Effector memory CD4-positive, alpha-beta T cell (primary cell): ENCODE results near the gene SLC5A1.

Experiments used
- DNase-seq, 3 donors: peaks; one replicate each; pipeline ENCODE4 v3.0.0-alpha.2; 2020
- H3K27ac ChIP-seq: 2 replicates; pipeline ENCODE4 v1.7.0; 2013; ENCODE audit warnings: mild to moderate bottlenecking, low read length, moderate library complexity; ENCODE audit not compliant: insufficient read depth, poor library complexity, severe bottlenecking
- H3K27me3 ChIP-seq: replicated peaks from 2 replicates; pipeline ENCODE4 v1.7.0; 2013; ENCODE audit warnings: mild to moderate bottlenecking, low read length; ENCODE audit not compliant: insufficient read depth, control insufficient read depth, poor library complexity, severe bottlenecking
- H3K36me3 ChIP-seq: 2 replicates; pipeline ENCODE4 v1.7.0; 2013; ENCODE audit warnings: mild to moderate bottlenecking, low read length, moderate library complexity; ENCODE audit not compliant: control insufficient read depth, insufficient read depth
- H3K4me1 ChIP-seq: 2 replicates; pipeline ENCODE4 v1.7.0; 2013; ENCODE audit warnings: low read length, mild to moderate bottlenecking; ENCODE audit not compliant: control insufficient read depth, insufficient read depth, poor library complexity, severe bottlenecking
- H3K4me3 ChIP-seq: 2 replicates; pipeline ENCODE4 v1.7.0; 2013; ENCODE audit warnings: low read length, low read depth, mild to moderate bottlenecking; ENCODE audit not compliant: insufficient read depth, poor library complexity, severe bottlenecking
- H3K9me3 ChIP-seq: 2 replicates; pipeline ENCODE4 v1.7.0; 2013; ENCODE audit warnings: mild to moderate bottlenecking, low read length, moderate library complexity; ENCODE audit not compliant: control insufficient read depth

Gene SLC5A1

GRCh38 chr22:32066820-32067219 is 23.8 kb downstream of the SLC5A1 start:
- H3K4me1 ChIP-seq = no peaks in the 10 kb centered on the region
- no peaks in the 10 kb centered on the region for H3K36me3 ChIP-seq
- H3K4me3 ChIP-seq = no peak overlapping the region
- H3K27ac ChIP-seq = no peak overlapping the region
- DNase-seq = no peak
- H3K9me3 ChIP-seq = no peaks in the 10 kb centered on the region
- H3K27me3 ChIP-seq = peaks cover 6% of the 10 kb centered on the region

- DNase-seq = no peak
- H3K36me3 ChIP-seq = no peaks in the 10 kb centered on the region
- H3K27me3 ChIP-seq = peaks cover 6% of the 10 kb centered on the region
- no peaks in the 10 kb centered on the region for H3K4me1 ChIP-seq
- no peak overlapping the region for H3K27ac ChIP-seq
- H3K4me3 ChIP-seq = no peak overlapping the region
- no peaks in the 10 kb centered on the region for H3K9me3 ChIP-seq
Observed at GRCh38 chr22:32067613-32068012, 24.6 kb downstream of the SLC5A1 start.

GRCh38 chr22:32069579-32070372 is 26.7 kb downstream of the SLC5A1 start:
- Histone ChIP-seq H3K4me3 (no peak overlapping the region), H3K27me3 (peaks cover 6% of the 10 kb centered on the region), H3K9me3 (no peaks in the 10 kb centered on the region), H3K27ac (no peak overlapping the region), H3K36me3 (no peaks in the 10 kb centered on the region), H3K4me1 (no peaks in the 10 kb centered on the region)
- DNase-seq = no peak

- H3K9me3 ChIP-seq = no peaks in the 10 kb centered on the region
- no peak overlapping the region for H3K27ac ChIP-seq
- H3K4me1 ChIP-seq = no peaks in the 10 kb centered on the region
- H3K36me3 ChIP-seq = no peaks in the 10 kb centered on the region
- no peak overlapping the region for H3K4me3 ChIP-seq
- no peaks in the 10 kb centered on the region for H3K27me3 ChIP-seq
- DNase-seq = no peak
Observed at GRCh38 chr22:32073262-32073661, 30.2 kb downstream of the SLC5A1 start.

- no peak for DNase-seq
- no peak overlapping the region for H3K4me3 ChIP-seq
- no peaks in the 10 kb centered on the region for H3K36me3 ChIP-seq
Observed at GRCh38 chr22:32073823-32074380, 30.8 kb downstream of the SLC5A1 start.

GRCh38 chr22:32075997-32076760 is 33.1 kb downstream of the SLC5A1 start:
- DNase-seq = no peak
- no peaks in the 10 kb centered on the region for H3K4me1 ChIP-seq
- no peak overlapping the region for H3K27ac ChIP-seq
- H3K9me3 ChIP-seq = no peaks in the 10 kb centered on the region
- H3K27me3 ChIP-seq = no peaks in the 10 kb centered on the region
- H3K4me3 ChIP-seq = no peak overlapping the region
- H3K36me3 ChIP-seq = no peaks in the 10 kb centered on the region

More at GRCh38 chr22:32073823-32074380, 30.8 kb downstream of the SLC5A1 start:
- Histone ChIP-seq H3K4me1 (no peaks in the 10 kb centered on the region), H3K27ac (no peak overlapping the region), H3K9me3 (no peaks in the 10 kb centered on the region), H3K27me3 (no peaks in the 10 kb centered on the region)

- Histone ChIP-seq H3K36me3 (no peaks in the 10 kb centered on the region), H3K27me3 (no peaks in the 10 kb centered on the region), H3K4me1 (no peaks in the 10 kb centered on the region), H3K9me3 (no peaks in the 10 kb centered on the region), H3K27ac (no peak overlapping the region), H3K4me3 (no peak overlapping the region)
- no peak for DNase-seq
Observed at GRCh38 chr22:32076761-32077084, 33.7 kb downstream of the SLC5A1 start.

GRCh38 chr22:32077151-32077550 is 34.1 kb downstream of the SLC5A1 start:
- Histone ChIP-seq H3K4me3 (no peak overlapping the region), H3K27ac (no peak overlapping the region), H3K9me3 (no peaks in the 10 kb centered on the region), H3K27me3 (no peaks in the 10 kb centered on the region), H3K4me1 (no peaks in the 10 kb centered on the region), H3K36me3 (no peaks in the 10 kb centered on the region)
- DNase-seq = no peak

GRCh38 chr22:32079130-32080089 is 36.3 kb downstream of the SLC5A1 start:
- H3K4me3 ChIP-seq = no peak overlapping the region
- H3K4me1 ChIP-seq = no peaks in the 10 kb centered on the region
- no peak overlapping the region for H3K27ac ChIP-seq
- DNase-seq = no peak
- H3K9me3 ChIP-seq = no peaks in the 10 kb centered on the region
- no peaks in the 10 kb centered on the region for H3K27me3 ChIP-seq
- H3K36me3 ChIP-seq = no peaks in the 10 kb centered on the region
